ELR (cell line): ENCODE data around the gene AGBL1.
A peak's percentile ranks its signal among the peaks of the same experiment; 100 is the strongest.

Experiments
- DNase-seq: peaks from one replicate; pipeline ENCODE4 v3.0.0-alpha.2; 2015; ENCODE audit warnings: low read depth

Gene AGBL1

GRCh38 chr15:86327230-86327865, 247.7 kb downstream of the AGBL1 start:
- DNase-seq = no peak

GRCh38 chr15:86328658-86329057, 249.0 kb downstream of the AGBL1 start:
- no peak for DNase-seq

DNA sequence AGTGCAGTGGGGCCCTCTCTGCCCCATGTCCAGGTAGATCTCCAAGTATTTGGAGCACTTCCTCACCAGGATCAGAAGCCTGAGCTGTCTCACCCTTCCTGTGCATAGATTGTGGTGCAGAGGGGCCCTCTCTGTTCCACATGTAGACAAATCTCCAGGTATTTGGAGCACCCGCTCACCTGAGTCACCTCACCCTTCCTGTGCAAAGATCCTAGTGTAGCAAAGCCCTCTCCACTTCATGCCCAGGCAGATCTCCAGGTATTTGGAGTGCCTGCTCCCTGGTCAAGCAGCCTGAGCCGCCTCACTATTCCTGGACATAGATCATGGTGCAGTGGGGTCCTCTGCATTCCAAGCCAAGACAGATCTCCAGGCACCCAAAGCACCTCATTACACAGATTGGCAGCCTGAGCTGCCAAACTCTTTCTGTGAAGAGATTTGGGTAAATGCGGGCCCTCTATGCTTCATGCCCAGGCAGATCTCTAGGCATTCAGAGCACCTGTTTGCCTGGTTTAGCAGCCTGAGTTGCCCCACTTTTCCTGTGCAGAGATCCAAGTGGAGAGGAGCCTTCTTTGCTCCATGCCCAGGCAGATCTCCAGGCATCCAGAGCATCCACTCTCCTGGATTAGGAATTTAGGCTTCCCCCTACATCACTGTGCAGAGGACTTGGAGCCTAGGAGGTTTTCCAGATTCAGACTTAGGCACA, 249.8 kb downstream of the AGBL1 start:
- no peak for DNase-seq

GRCh38 chr15:86333819-86334218, 254.1 kb downstream of the AGBL1 start:
- no peak for DNase-seq

- DNase-seq = peak; percentile 1
These were observed 256.5 kb downstream of the AGBL1 start for GRCh38 chr15:86336051-86336788.

- no peak for DNase-seq
These were observed 257.4 kb downstream of the AGBL1 start for GRCh38 chr15:86337071-86337470.

GRCh38 chr15:86347245-86347644, 267.6 kb downstream of the AGBL1 start:
- DNase-seq = no peak

- no peak for DNase-seq
These were observed 269.9 kb downstream of the AGBL1 start for GRCh38 chr15:86349565-86349964.

- no peak for DNase-seq
These were observed 273.5 kb downstream of the AGBL1 start for GRCh38 chr15:86353213-86353612.

DNA sequence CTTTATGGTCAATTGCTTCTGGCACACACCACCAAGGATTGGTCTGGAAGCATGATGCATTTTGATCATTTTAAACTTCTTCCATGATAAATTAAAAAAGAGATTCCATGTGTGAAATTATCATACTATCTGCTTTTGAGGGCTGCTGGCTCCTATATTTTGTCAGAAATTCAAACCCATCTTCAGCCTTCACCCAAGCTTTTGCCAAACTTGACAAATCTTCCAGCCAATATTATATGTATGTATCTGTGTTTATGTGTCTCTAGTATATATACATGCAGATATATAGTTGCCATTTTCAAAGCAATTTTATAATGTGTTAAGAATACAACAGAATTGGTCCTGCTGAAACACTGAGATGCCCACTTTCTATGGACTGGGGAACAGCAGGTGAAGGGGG, 275.7 kb downstream of the AGBL1 start:
- no peak for DNase-seq

- no peak for DNase-seq
These were observed 276.1 kb downstream of the AGBL1 start for GRCh38 chr15:86355801-86356200.

- peak; percentile 0 for DNase-seq
These were observed 282.9 kb downstream of the AGBL1 start for GRCh38 chr15:86362555-86362954.

DNA sequence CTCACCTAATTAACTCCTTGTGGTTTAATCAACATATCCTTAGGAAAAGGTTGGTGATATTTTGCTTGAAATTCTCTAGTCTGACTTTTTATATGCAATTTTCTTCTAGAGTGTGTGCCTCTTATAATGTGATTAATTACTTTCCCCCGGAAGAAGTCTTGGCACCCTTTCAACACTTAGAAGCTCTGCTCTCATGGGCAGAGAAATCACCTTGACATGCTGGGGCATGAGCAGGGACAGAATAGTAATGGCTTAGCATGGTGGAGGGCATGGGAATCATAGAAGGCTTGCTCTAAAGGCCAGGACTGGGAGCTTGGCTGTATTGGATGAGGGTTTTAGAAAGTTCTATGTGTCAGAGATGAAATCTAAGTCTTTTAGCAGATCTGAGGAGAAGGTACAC, 293.5 kb downstream of the AGBL1 start:
- no peak for DNase-seq

GRCh38 chr15:86375733-86376280, 296.1 kb downstream of the AGBL1 start:
- DNase-seq = no peak

GRCh38 chr15:86377914-86378313, 298.2 kb downstream of the AGBL1 start:
- DNase-seq = no peak

DNA sequence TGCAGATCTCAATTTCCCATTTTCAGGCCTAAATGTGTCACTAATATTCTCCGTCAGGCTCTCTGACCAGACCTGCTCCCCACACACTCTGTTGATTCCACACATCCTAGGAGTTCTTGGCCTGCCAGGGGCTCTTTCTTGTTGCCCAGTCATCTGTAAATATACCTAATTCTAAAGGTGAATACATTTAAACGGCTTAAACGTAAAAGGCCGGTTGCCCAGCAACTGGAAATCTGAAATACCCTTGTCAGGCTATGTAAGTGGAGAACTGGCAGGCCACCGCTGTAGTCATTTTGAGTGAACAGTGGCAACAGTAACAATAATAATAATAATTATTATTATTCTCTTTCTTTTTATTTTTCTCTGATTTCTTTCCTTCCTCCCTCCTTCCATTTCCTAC, 302.7 kb downstream of the AGBL1 start:
- no peak for DNase-seq

DNA sequence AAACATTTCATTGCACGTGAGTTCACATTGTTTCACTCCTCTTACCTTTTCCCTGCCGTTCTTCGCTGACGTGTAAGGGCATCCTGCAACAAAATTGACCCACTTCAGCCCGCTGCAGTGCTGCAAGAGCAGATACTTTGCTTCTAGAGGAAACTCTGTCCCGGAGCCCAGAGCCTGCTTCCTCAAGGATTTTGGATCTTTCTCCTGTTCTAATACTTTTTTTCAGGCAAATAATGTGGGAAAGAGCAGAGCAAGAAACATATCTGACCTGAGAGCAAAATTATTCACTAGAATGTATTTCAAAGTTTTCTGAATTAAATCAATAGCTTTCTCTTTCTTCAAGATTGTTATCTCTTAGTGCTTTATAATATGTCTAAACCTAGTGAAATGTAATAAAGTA, 303.9 kb downstream of the AGBL1 start:
- DNase-seq = no peak

DNA sequence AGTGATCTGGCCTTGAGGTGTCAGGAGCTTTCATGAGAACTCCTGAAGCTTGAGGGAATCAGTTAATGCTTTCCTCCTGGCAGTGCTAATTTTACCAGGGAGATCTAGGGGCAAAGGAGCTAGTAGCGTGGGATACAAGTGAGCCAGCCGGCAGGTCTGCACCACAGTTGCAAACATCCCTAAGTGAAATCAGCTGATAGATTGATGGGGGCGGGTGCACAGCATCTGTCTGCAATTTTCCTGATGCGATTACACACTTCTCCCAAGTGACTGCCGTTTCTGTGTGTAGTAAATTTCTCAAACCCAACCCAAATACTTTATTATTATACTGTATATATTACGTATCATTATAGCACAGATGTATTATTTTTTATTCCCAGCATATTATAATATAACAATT, 304.5 kb downstream of the AGBL1 start:
- no peak for DNase-seq

GRCh38 chr15:86392296-86392695, 312.6 kb downstream of the AGBL1 start:
- DNase-seq = no peak

GRCh38 chr15:86392874-86393273, 313.2 kb downstream of the AGBL1 start:
- no peak for DNase-seq

- no peak for DNase-seq
These were observed 315.2 kb downstream of the AGBL1 start for GRCh38 chr15:86394866-86395265.

DNA sequence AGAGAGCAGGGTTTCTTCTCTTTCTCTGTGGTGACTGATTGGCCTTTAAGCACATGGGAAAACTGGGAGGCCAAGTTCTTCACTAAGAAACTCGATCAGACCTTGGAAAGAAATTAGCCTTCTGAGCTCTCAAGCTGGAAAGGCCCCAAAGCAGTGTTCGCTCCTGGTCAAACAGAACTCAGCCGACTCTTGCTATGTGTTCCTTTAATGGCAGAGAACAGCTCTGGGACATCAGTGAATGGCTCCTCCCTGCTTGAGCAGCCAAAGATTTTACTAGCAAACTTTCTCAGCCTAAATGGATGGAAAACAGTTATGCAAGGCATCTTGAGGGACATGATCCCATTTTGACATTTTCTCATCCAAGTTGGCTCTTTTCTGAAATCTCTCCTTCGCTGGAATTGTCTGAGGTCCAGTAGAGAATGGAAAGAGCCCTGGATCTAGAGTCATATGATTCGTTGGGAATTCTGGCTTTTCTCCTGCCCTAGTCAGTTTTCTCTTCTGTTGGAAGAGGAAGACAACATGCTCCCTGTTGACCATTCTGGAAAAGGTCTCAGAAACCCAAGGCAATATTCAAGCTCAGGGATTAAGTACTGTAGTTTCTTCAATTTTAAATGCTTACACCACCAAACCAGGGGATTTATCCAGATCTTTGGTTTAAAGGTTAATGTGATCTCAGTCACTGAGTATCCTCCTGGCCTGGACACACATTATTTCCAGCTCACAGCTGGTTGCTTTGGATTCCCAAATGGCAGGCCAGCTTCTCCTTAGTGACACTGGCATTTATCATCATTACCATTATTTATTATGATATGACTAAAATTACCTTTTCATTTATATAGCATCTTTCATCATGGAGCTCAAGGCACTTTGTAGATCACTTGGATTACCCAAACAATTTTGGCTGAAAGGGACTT, 319.6 kb downstream of the AGBL1 start:
- no peak for DNase-seq
